Neural progenitor cell (in vitro differentiated cells): ENCODE measurements around the gene GBP4. TPM values are rescaled to one million over a fixed set of nuclear protein-coding genes. Genes with fewer than 3 reads are reported as not detected.
A peak's percentile ranks its signal among the peaks of the same experiment; 100 is the strongest.

Experiments used
- DNase-seq: peaks from one replicate; pipeline ENCODE4 v3.0.0-alpha.2; 2016; ENCODE audit warnings: low spot score
- H2AFZ ChIP-seq: fragments of 200-600 bp; sonication (generic); replicated peaks from 2 replicates; pipeline ENCODE4 v1.6.1; 2016; ENCODE audit warnings: antibody characterized with exemption
- H3F3A ChIP-seq: fragments of 200-600 bp; sonication (generic); 2 replicates; pipeline ENCODE4 v1.6.1; 2016; ENCODE audit warnings: antibody characterized with exemption, low read depth
- H3K27ac ChIP-seq: fragments of 200-600 bp; sonication (generic); 2 replicates; pipeline ENCODE4 v1.5.1; 2016; ENCODE audit warnings: mild to moderate bottlenecking
- H3K27me3 ChIP-seq: fragments of 200-600 bp; sonication (generic); 2 replicates; pipeline ENCODE4 v1.6.1; 2016; ENCODE audit warnings: mild to moderate bottlenecking, moderate library complexity
- H3K36me3 ChIP-seq: fragments of 200-600 bp; sonication (generic); 2 replicates; pipeline ENCODE4 v1.5.1; 2016
- H3K4me1 ChIP-seq: fragments of 200-600 bp; sonication (generic); 2 replicates; pipeline ENCODE4 v1.6.1; 2016; ENCODE audit warnings: mixed run types
- H3K4me2 ChIP-seq: fragments of 200-600 bp; sonication (generic); 2 replicates; pipeline ENCODE4 v1.6.1; 2016
- H3K4me3 ChIP-seq: fragments of 200-600 bp; sonication (generic); 2 replicates; pipeline ENCODE4 v1.5.1; 2016
- H3K79me2 ChIP-seq: fragments of 200-600 bp; sonication (generic); 2 replicates; pipeline ENCODE4 v1.6.1; 2016; ENCODE audit warnings: low read depth
- H3K9ac ChIP-seq: fragments of 200-600 bp; sonication (generic); 2 replicates; pipeline ENCODE4 v1.6.1; 2016
- H3K9me3 ChIP-seq: fragments of 200-600 bp; sonication (generic); 2 replicates; pipeline ENCODE4 v1.5.1; 2016; ENCODE audit warnings: low read depth
- H4K20me1 ChIP-seq: fragments of 200-600 bp; sonication (generic); 2 replicates; pipeline ENCODE4 v1.6.1; 2016; ENCODE audit warnings: low read depth
- H3K27ac Mint-ChIP-seq: 3 replicates; pipeline ENCODE4 v1.8.0; 2021; ENCODE audit warnings: mixed read lengths
- H3K27me3 Mint-ChIP-seq: 2 replicates; pipeline ENCODE4 v1.8.0; 2022; ENCODE audit warnings: low read depth, mild to moderate bottlenecking, inconsistent platforms, moderate library complexity, mixed read lengths; ENCODE audit not compliant: insufficient read depth
- H3K36me3 Mint-ChIP-seq: 3 replicates; pipeline ENCODE4 v1.8.0; 2021; ENCODE audit warnings: mixed read lengths
- H3K4me1 Mint-ChIP-seq: 3 replicates; pipeline ENCODE4 v1.8.0; 2021; ENCODE audit warnings: mixed read lengths
- H3K4me3 Mint-ChIP-seq: 3 replicates; pipeline ENCODE4 v1.8.0; 2021; ENCODE audit warnings: mild to moderate bottlenecking, moderate library complexity, mixed read lengths
- H3K9me3 Mint-ChIP-seq: 3 replicates; pipeline ENCODE4 v1.8.0; 2020; ENCODE audit warnings: mixed read lengths
- CTCF ChIP-seq: fragments of 200-600 bp; sonication (generic); IDR thresholded peaks from 2 replicates; pipeline ENCODE4 v1.5.1; 2017; ENCODE audit warnings: antibody characterized with exemption, mild to moderate bottlenecking
- EZH2 ChIP-seq: fragments of 200-600 bp; sonication (generic); IDR thresholded peaks from 2 replicates; pipeline ENCODE4 v1.6.1; 2017; ENCODE audit warnings: antibody characterized with exemption, mild to moderate bottlenecking, moderate library complexity
- EZH2phosphoT487 ChIP-seq: fragments of 200-600 bp; sonication (generic); IDR thresholded peaks from 2 replicates; pipeline ENCODE4 v1.6.1; 2017; ENCODE audit warnings: antibody characterized with exemption
- total RNA-seq: library from RNA; depleted of rRNA; stranded (reverse); fragments of >200 nt; gene quantifications from 2 replicates; pipeline ENCODE4 v1.2.3, GENCODE V29; 2015; ENCODE audit warnings: low replicate concordance

The GBP4 gene
- total RNA-seq, 1 donor from 2014 or later = not detected

- Histone ChIP-seq H3K79me2 (no peaks in the 10 kb centered on the region), H4K20me1 (no peaks in the 10 kb centered on the region), H3K27ac (no peak overlapping the region), H3K9ac (no peak overlapping the region), H3K36me3 (no peaks in the 10 kb centered on the region), H3F3A (no peaks in the 10 kb centered on the region), H3K4me1 (no peaks in the 10 kb centered on the region), H3K4me3 (no peak overlapping the region), H3K4me2 (no peak overlapping the region), H3K9me3 (no peaks in the 10 kb centered on the region), H2AFZ (no peak overlapping the region), H3K27me3 (no peaks in the 10 kb centered on the region)
- no peaks in the 10 kb centered on the region for H3K4me1 Mint-ChIP-seq
- no peaks in the 10 kb centered on the region for H3K27me3 Mint-ChIP-seq
- DNase-seq = no peak
- TF ChIP-seq EZH2phosphoT487 (no peak), CTCF (no peak), EZH2 (no peak)
- H3K27ac Mint-ChIP-seq = no peak overlapping the region
- H3K9me3 Mint-ChIP-seq = peaks cover 6% of the 10 kb centered on the region
- H3K4me3 Mint-ChIP-seq = no peak overlapping the region
- H3K36me3 Mint-ChIP-seq = no peaks in the 10 kb centered on the region
These were observed 836 bp upstream of the GBP4 start for GRCh38 chr1:89199525-89200031.

GRCh38 chr1:89198081-89198480 lies 661 bp downstream of the GBP4 start:
- Histone ChIP-seq H3K9me3 (no peaks in the 10 kb centered on the region), H3K27me3 (no peaks in the 10 kb centered on the region), H3K9ac (no peak overlapping the region), H3K4me3 (no peak overlapping the region), H2AFZ (peak overlapping the region; percentile 79), H3K27ac (no peak overlapping the region), H3K36me3 (no peaks in the 10 kb centered on the region), H3F3A (no peaks in the 10 kb centered on the region), H3K79me2 (no peaks in the 10 kb centered on the region), H3K4me1 (no peaks in the 10 kb centered on the region), H4K20me1 (no peaks in the 10 kb centered on the region), H3K4me2 (no peak overlapping the region)
- Mint-ChIP-seq H3K4me3 (no peak overlapping the region), H3K36me3 (no peaks in the 10 kb centered on the region), H3K27ac (no peak overlapping the region), H3K9me3 (no peaks in the 10 kb centered on the region), H3K27me3 (no peaks in the 10 kb centered on the region), H3K4me1 (no peaks in the 10 kb centered on the region)
- TF ChIP-seq EZH2 = no peak
- TF ChIP-seq EZH2phosphoT487 = no peak
- no peak for TF ChIP-seq CTCF
- no peak for DNase-seq

GRCh38 chr1:89195476-89195875 lies 3.3 kb downstream of the GBP4 start:
- Histone ChIP-seq H3K9ac (no peak overlapping the region), H3K27ac (no peak overlapping the region), H3K4me2 (no peak overlapping the region), H3K4me1 (no peaks in the 10 kb centered on the region), H4K20me1 (no peaks in the 10 kb centered on the region), H3K36me3 (no peaks in the 10 kb centered on the region), H3K9me3 (no peaks in the 10 kb centered on the region), H3K79me2 (no peaks in the 10 kb centered on the region), H3K4me3 (no peak overlapping the region), H3K27me3 (no peaks in the 10 kb centered on the region), H2AFZ (no peak overlapping the region), H3F3A (no peaks in the 10 kb centered on the region)
- no peaks in the 10 kb centered on the region for H3K9me3 Mint-ChIP-seq
- TF ChIP-seq CTCF (no peak), EZH2 (no peak), EZH2phosphoT487 (no peak)
- no peaks in the 10 kb centered on the region for H3K36me3 Mint-ChIP-seq
- no peak overlapping the region for H3K4me3 Mint-ChIP-seq
- H3K27ac Mint-ChIP-seq = no peak overlapping the region
- no peak for DNase-seq
- H3K4me1 Mint-ChIP-seq = peaks cover 6% of the 10 kb centered on the region
- no peaks in the 10 kb centered on the region for H3K27me3 Mint-ChIP-seq
